NCI-H2029 treated with DMSO at 0.1 percent for 48 hours (cell line): Measurements from ENCODE around the gene RBM24.

ENCODE experiments used
- DNase-seq: peaks from one replicate; lab custom pipeline; 2025; lab: John Stamatoyannopoulos, UW

The RBM24 gene

DNA sequence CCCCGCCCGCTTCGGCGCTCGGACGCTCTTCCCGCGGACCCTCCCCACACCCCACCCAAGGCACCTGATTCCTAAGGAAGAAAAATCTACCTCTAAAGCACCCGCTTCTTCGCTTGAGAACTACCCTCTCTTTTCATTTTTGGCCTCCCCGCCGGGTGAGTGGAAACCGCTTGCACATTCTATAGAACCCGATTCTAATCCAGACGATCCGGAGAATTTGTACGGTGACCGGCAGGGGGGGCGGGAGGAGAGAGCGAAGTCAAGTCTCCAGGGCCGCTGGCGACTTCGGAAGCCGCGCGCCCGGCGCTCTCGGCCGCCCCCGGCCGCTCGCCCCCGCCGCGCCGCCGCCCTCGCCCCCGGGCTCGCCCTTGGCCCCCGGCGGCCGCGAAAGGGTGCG is at the start of gene RBM24:
RBM24 (plus strand) TSS at position 262 of the 397 bp plus-strand sequence. CDS start 221 bp downstream, outside the sequence.
- no peak for DNase-seq

DNA sequence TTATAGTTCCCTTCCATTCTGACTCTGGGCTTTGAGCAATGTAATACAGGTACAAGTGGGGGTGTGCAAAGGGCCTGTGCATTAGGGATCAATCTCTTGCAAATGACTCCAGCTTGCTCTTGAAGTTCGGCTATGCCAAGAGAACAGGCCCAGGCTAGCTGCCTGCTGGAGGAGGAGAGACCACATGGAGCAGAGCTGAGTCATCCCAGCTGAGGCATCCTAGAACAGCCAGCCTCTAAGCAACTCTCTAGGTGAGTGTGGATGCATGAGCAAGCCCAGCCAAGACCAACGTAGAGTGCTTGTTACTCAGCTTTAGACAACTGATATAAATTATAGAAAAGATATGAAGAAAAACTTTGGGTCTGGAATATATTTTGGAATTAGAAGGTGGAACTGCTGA is 47.6 kb upstream of the RBM24 start:
- DNase-seq = no peak

DNA sequence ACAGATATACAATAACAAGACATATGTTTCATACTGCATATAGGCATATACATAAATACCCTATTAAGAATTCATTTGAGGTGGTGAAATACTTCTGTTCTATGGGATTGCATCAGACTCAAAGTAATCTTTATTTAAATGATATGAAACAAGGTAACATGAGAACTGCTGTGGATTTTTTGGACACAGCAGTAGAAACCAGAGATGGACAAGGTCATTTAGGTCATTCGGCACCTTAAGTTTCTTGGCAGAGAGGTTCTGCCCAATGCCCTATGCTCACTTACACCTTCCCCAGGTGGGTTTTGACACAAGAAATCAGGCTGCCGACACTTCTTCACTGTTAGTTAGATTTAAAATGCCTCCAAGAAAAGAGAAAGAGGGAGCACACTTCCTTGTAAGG is 43.9 kb upstream of the RBM24 start:
- DNase-seq = no peak

DNA sequence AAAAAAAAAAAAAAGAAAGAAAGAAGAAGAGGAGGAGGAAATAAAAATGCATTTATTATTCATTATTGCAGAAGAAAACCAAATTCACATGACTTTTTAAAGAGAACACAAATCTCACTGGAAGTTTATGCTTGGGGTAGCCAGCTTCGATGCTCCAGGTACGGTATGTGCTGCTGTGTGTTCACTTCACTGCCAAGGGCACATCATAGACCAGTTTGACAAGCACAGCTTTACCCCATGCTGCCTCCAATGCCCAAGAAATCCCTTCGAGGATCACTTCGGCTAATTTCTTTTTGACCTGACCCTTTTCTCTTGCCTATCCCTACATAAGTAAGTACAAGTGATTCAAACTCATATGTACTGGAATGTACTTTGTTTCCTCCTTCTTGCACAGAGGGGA is 41.9 kb upstream of the RBM24 start:
- no peak for DNase-seq

DNA sequence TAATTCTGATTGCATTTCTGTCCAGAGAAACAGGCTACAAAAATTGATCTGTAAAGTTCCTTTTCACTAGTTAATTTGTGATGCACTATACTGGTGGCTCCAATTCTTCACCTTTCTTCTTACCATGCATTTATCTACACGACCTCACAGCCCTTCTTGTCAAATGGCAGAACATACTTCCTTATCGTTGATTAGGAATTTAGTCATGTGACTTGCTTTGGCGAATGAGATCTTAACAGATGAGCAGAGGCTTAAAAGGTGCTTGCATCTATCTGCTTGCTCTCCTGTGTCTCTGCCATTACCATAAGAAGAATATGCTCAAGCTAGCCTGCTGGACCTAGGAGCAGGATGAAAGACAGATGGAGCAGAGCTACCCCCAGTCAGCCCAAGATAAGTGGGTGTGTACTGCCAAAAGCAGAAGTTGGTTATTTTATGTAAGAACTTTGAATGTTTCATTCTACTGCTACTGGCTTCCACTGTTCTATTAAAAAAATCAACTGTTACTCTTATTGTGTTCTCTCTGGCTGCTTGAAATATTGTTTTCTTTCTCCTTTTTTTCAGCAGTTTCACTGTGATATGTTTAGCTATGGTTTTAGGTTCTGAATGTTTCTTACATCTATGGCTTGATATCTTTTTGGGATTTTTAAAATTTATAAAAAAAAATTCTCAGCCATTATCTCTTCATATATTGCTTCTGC is 40.2 kb upstream of the RBM24 start:
- no peak for DNase-seq

DNA sequence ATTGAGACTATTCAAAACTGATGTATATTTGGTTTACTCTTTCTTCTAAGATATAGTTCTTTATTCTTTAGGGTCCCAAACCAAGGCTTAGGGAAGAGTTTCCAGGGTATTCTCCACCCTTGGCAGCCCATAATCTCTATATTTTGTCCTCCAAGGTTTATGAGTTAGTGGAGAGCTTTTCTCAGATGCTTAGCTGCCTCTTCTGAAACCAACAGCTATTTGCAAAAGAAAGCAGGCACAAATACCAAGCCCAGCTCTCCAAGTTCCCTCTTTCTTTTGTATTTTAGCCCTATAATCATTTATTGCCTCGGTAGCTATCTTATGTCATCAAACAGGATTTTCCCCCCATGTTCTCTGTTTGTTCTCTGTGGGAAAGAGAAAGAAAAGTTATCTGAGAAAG is 39.1 kb upstream of the RBM24 start:
- DNase-seq = no peak

GRCh38 chr6:17250237-17250636 is 30.9 kb upstream of the RBM24 start:
- DNase-seq = no peak

DNA sequence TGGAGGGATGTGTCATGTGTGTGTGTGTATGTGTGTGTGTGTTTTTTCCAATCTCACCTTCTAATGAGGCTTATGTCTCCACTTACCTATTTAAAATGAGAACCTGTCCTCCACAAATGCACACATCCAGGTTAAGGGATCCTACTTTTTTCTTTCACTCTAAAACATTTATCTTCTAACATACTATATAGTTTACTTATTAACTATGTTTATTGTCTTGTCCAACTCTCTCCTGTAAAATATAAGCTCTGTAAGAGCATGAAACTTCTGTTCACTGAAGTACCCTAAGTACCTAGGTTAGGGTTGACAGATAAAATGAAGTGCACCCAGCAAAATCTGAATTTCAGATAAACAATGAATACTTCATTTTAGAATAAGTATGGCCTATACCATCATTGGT is 29.2 kb upstream of the RBM24 start:
- no peak for DNase-seq

GRCh38 chr6:17258749-17259148 is 22.4 kb upstream of the RBM24 start:
- DNase-seq = no peak

- no peak for DNase-seq
These were observed 15.6 kb upstream of the RBM24 start for GRCh38 chr6:17265570-17265969.

DNA sequence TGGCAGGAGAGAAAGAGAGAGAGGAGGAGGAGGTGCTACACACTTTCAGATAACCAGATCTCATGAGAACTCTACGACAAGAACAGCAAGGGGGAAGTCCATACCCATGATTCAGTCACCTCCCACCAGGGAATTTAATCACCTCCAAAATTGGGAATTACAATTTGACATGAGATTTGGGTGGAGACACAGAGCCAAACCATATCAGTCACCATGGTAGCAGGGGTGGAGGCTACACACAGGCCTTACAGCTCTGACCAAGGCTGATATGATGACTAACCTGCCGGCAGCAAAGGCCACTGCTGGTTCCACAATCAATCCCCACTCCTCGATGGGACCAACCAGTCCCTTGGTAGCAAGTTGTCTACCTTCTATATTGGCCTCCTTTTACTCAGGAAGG is 13.6 kb upstream of the RBM24 start:
- DNase-seq = no peak

DNA sequence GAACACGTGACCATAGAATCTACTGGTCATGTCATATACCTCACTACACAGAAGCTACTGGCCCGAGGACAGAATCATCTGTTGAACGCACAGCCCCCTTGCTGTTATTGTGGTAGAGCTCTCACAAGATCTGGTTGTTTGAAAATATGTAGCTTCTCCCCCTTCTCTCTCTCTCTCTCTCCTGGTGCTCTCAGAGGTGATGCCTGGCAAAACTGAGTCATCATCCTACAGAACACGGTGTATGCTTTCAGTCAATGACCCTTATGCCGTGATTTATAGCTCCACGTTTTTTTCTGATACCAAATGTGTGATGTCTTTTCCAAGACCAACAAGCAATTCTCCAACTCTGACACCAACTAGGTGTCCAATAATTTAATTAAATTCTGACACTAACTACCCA is 13.0 kb upstream of the RBM24 start:
- no peak for DNase-seq

DNA sequence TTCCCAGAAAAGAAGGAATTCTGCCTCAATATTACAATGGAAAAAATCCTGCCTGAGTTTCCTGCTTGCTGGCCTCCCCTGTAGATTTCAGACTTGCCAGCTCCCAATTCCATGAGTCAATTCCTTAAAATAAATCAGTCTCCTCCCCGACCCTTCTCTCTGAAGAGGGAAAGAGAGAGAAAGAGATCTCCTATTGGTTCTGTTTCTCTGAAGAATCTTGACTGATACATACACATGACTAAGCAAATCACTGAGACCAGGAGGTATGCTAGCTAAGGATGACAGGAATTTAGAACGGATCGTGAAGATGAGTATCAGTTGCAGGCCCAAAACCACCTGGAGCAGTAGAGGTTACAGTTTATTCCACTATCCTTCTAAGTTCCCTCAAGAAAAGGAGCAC is 11.3 kb upstream of the RBM24 start:
- no peak for DNase-seq

DNA sequence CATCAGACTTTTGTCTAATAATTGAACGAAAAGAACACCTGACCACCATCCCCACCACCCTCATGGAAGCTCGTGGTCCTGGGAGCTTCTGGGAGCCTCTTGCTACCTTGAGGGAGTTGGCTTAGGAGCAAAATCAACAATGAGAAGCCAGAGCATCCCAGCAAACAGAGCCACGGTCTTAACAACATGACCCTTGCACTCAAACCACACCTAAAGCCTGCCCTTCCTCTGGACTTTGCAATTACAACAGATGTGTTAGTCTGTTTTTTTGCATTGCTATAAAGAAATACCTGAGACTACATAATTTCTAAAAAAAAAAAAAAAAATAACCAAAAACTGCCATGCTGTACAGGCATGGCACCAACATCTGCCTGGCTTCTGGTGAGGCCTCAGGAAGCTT is 9.5 kb upstream of the RBM24 start:
- DNase-seq = no peak

DNA sequence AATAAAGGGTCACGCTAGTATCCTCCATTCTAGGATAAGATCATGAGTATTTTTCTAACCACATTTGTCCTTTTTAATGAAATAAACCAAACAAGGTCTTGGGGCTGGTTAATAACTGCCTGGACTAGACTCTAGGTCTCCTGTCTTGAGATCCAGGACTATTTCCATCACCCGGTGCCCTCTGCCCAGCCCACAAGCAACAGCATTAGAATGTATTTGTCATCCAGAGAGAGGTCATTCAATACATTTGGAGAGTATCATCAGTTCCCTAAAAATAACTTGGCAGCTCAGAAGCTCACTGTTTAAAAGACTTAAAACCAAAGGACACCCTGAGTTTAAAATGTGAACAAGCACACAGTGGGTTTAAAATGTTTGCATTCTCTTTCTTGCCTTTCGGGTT is 4.4 kb upstream of the RBM24 start:
- DNase-seq = no peak

DNA sequence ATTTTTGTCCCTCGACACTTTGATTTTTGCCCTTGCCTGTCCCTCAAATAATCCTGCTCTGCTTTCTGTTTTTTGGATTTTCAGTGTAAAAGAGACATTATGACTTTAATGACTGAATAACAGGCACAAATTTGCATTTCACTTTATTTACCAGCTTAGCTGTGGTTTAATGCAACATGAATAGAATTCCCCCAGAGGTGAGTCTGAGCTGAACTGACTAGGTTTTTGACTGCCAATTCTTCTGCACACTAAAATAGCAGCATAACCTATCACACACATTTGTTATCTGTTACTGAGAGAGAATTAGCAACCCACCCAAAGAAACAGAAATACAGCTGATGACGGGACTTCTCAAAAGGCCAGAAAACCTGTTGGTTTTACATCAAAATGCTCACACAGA is 3.9 kb upstream of the RBM24 start:
- no peak for DNase-seq

GRCh38 chr6:17278289-17279063 is 2.7 kb upstream of the RBM24 start:
- no peak for DNase-seq

DNA sequence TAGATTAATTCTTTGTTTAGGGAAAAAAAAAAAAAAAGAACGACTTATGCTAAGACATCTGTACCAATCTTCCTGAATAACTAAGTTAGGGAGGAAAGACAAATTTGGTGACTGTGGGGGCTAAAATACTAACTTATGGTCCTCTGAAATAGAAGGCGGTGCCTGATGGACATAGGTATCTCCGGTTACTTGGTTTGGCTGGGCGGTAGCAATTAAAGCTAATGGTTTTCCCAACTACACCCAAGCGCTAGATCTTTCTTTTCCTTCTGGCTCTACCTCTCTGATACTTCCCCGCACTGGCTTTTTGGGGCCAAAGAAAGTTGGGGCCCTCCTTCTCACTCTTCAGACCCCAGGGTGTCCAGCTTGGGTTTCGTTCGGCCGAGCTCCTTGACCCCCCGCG is 1.0 kb upstream of the RBM24 start:
- DNase-seq = no peak

- DNase-seq = no peak
These were observed 540 bp upstream of the RBM24 start for GRCh38 chr6:17280552-17281090.

- DNase-seq = no peak
These were observed 628 bp downstream of the RBM24 start for GRCh38 chr6:17281497-17282481.

- no peak for DNase-seq
These were observed 1.9 kb downstream of the RBM24 start for GRCh38 chr6:17283074-17283473.

GRCh38 chr6:17289630-17290061 is 8.5 kb downstream of the RBM24 start:
- no peak for DNase-seq
